HG02678 (cell line): Measurements from ENCODE around the gene TUBB4B.

Source experiments
- ATAC-seq: cut with Tn5 transposase; IDR thresholded peaks from one replicate; pipeline ENCODE4 v1.9.1; 2021; ENCODE audit warnings: mild to moderate bottlenecking, moderate library complexity; ENCODE audit not compliant: unreplicated experiment

TUBB4B gene

GRCh38 chr9:137280474-137281344 is 39.6 kb downstream of the TUBB4B start:
- no peak for ATAC-seq

GRCh38 chr9:137281345-137282116 is 40.4 kb downstream of the TUBB4B start:
- ATAC-seq: no peak

DNA sequence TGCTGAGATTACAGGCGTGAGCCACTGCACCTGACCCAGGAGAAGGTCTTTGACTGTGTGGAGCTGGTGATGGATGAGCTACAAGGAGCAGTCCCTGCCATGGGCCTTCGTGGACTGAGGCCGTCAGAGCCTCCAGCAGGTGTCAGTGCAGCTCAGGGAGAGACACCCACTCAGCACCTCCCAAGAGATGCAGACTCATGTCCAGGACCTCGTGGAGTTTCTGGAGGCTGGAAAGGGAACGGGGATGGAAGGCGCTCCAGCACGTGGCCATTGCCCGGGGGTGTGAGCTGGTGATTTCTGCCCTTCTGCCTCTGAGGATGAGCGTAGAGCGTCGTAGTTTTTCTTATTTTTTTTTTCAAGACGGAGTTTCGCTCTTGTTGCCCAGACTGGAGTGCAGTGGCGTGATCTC is 45.9 kb downstream of the TUBB4B start:
- no peak for ATAC-seq

- ATAC-seq: no peak
Measured at GRCh38 chr9:137293094-137293481, 52.0 kb downstream of the TUBB4B start.
